GM10248 (cell line): ENCODE measurements around the gene SV2B.

Experiments
- CTCF ChIA-PET: fragments of 300-600 bp; sonication (Branson Sonifier 250); formaldehyde crosslinking; extraction: SDS; loops from one replicate; lab custom pipeline; 2021; ENCODE audit warnings: antibody characterized with exemption; lab: Yijun Ruan, JAX
- POLR2A ChIA-PET: fragments of 350-650 bp; sonication (Branson Sonifier 250); formaldehyde crosslinking; extraction: SDS; loops from one replicate; lab custom pipeline; 2020; ENCODE audit warnings: antibody characterized with exemption; lab: Yijun Ruan, JAX
- DNase-seq: peaks from one replicate; pipeline ENCODE4 v3.0.0; 2012; ENCODE audit errors: extremely low spot score
- TF ChIP-seq, protein P1 (sequence below): IDR thresholded peaks from 2 replicates; pipeline ENCODE4 v1.5.1; 2012; ENCODE audit warnings: mild to moderate bottlenecking, low read depth; ENCODE audit errors: extremely low read depth, missing control alignments, control extremely low read depth

The SV2B gene

DNA sequence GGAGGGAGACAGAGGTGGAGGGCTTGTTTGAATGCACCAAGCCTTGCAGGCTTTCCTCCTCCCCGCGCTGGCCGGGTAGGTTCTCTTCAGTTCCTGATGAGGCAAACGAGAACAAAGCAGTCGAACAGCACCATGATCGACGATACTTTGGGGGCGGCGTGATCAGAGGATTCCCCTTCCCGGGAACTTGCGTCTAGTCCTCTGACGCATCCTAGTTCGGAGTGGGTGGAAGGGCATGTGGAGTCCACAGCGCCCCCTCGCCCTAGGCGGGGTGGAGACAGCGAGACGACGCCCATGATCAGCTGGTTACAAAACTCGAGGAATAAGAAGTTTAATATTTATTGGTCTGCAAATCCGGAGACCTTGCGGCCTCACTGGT is 452 bp upstream of the SV2B start:
- ChIA-PET POLR2A (interaction anchor here (0.6 kb wide), 1 partner anchor 10 kb away, joined by 3 read pairs; no protein-coding TSS in a partner anchor), CTCF (interaction anchor here (0.9 to 3.8 kb wide), 16 partner anchors 10 to 172 kb away, joined by 3 to 27 read pairs (median 4); no protein-coding TSS in a partner anchor)
- DNase-seq: peak; percentile 43
- TF ChIP-seq, protein P1, sequence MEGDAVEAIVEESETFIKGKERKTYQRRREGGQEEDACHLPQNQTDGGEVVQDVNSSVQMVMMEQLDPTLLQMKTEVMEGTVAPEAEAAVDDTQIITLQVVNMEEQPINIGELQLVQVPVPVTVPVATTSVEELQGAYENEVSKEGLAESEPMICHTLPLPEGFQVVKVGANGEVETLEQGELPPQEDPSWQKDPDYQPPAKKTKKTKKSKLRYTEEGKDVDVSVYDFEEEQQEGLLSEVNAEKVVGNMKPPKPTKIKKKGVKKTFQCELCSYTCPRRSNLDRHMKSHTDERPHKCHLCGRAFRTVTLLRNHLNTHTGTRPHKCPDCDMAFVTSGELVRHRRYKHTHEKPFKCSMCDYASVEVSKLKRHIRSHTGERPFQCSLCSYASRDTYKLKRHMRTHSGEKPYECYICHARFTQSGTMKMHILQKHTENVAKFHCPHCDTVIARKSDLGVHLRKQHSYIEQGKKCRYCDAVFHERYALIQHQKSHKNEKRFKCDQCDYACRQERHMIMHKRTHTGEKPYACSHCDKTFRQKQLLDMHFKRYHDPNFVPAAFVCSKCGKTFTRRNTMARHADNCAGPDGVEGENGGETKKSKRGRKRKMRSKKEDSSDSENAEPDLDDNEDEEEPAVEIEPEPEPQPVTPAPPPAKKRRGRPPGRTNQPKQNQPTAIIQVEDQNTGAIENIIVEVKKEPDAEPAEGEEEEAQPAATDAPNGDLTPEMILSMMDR: peak; percentile 24

DNA sequence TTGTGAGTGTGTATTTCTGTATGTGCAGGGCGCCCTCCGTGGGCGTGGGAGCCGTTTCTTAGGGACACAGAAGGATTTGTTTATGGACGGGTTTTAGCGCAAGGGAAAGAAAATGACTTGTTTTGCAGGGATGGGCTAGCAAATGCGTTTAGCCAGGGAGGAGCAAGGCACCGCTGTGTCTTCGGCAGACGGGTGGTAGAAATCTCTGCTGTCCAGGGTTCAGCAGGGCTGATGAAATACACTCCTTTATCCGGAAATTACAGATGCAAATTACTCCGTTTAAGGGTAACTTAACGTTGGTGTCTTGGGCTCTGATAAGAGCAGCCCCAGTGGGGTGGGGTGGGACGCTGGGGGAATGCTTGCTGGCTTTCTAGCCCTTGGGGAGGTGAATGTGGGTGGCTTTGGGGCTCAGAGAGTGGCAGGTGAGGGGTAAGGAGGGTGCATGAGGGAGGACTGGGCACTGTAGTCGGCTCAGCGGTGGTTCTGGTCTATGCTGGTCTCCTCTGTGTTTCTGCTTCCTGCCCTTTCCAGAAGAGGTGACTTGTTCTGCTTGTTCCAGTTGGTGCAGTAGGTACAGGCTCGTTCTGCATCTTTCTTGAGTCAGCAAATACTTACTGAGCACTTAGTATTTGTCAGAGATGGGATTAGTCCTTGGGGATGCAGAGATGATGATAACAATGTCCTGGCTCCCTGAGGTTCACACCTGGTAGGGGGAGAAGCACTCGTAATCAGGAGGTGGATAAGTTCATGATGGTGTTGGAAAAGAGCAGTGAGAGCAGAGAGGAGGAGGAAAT is 954 bp downstream of the SV2B start:
- TF ChIP-seq, protein P1: no peak
- ChIA-PET CTCF (interaction anchor here (1.2 to 3.8 kb wide), 10 partner anchors 10 to 144 kb away, joined by 3 to 27 read pairs (median 4); no protein-coding TSS in a partner anchor), POLR2A (interaction anchor here (0.9 kb wide), 1 partner anchor 11 kb away, joined by 3 read pairs; no protein-coding TSS in a partner anchor)
- no peak for DNase-seq

DNA sequence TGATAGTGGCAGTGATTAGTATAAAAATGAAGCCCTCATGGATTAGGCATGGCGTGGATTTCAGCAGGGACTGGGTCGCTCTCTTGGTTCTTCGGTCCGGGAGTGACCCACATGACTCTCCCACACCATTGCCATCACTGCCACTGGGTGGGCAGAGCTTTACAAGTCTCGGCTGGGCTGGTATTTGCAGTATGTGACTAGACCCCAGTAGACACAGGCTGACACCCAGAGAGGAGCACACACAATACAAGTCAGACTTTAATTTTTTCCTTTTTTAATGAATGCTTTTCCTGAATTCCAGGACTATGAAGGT is 1.5 kb downstream of the SV2B start:
- ChIA-PET POLR2A (no interaction called here), CTCF (interaction anchor here (1.4 kb wide), 1 partner anchor 145 kb away, joined by 3 read pairs; no protein-coding TSS in a partner anchor)
- no peak for DNase-seq
- TF ChIP-seq, protein P1: no peak

DNA sequence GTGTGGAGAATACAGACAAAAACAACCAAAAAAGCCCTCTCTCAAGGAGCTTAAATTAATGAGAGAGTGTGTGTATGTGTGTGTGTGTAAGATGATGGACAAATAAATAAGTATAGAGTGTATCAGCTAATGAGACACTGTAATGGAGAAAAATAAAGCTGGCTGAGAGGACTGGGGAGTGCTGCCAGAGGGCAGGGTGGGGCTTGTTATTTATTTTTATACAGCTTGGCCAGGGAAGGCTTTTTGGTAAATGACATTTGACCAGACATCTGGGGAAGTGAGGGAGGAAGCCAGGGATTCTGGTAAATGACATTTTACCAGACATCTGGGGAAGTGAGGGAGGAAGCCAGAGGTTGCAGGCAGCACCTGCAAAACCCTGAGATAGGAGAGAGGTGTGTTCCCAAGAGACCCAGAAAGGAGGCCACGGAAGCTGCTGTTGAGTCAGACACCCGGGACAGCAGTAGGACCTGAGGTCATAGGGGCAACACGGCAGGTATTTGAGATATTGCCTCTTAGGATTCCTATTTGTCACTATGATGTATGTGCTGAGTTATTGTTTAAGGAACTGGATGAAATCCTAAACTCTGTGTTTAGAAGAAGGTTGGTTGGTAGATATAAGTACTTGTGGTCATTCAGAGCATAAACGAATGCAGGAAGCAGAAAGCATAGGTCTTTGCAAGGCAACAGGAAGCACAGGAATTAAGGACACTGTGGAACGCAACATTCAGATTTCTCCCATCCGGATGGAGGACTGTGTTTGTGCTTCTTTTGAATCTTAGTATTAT is 2.7 kb downstream of the SV2B start:
- DNase-seq: no peak
- TF ChIP-seq, protein P1: no peak
- ChIA-PET POLR2A (no interaction called here), CTCF (interaction anchor here (1.0 to 1.9 kb wide), 5 partner anchors 12 to 146 kb away, joined by 3 to 6 read pairs (median 3); no protein-coding TSS in a partner anchor)

DNA sequence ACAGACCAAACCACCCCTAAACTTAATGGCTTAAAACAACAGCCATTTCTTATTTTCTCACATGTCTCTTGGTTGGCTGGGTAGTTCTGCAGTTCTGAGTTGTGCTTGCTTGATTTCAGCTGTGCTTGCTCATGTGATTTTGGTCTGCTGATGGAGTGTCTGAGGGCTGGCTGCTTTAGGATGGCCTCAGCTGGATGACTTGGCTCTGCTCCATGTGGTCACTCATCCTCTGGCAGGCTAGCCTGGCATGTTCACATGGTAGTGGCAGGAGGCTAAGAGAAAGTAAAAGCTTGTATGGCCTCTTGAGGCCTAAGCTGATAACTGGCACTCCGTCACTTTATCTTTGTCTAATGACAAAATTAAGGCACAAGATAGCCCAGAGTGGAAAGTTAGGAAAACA is 4.1 kb downstream of the SV2B start:
- DNase-seq: no peak
- CTCF ChIA-PET: interaction anchor here (1.0 to 2.3 kb wide), 6 partner anchors 11 to 71 kb away, joined by 3 to 6 read pairs (median 5); no protein-coding TSS in a partner anchor
- POLR2A ChIA-PET: no interaction called here
- TF ChIP-seq, protein P1: no peak

DNA sequence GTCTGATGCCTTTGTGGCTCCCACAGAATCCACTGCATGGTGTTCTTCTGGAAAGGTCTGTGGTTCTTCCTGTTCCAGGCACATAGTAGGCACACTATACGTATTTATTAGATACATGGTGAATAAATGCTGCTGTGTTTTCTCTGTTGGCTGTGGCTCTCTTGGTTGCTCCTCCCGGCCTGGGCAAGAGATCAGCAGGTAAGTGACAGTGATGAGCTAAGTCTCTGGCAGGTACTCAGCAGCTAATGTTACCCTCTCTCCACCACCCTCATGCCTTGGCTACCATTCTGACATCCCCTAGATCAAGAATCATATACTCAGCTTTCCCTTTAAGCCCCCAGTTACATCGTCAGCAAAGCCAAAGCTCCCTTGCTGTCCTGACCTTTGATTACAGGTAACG is 8.4 kb downstream of the SV2B start:
- DNase-seq: no peak
- TF ChIP-seq, protein P1: no peak
- POLR2A ChIA-PET: no interaction called here
- CTCF ChIA-PET: interaction anchor here (0.9 to 5.0 kb wide), 12 partner anchors 9 to 176 kb away, joined by 3 to 27 read pairs (median 4); partner anchors contain the start of genes HDDC3 and SV2B
